Progenitor cell of endocrine pancreas (in vitro differentiated cells): ENCODE measurements around the gene C1QL2. TPM values are rescaled to one million over a fixed set of nuclear protein-coding genes. Genes with fewer than 3 reads are reported as not detected.

Experiments used
- DNase-seq: peaks from one replicate; pipeline ENCODE4 v3.0.0; 2021; ENCODE audit warnings: low spot score; ENCODE audit not compliant: unreplicated experiment
- H3K27ac Mint-ChIP-seq: 2 replicates; pipeline ENCODE4 v1.8.0; 2021; ENCODE audit warnings: mild to moderate bottlenecking, moderate library complexity, mixed read lengths
- H3K27me3 Mint-ChIP-seq: 2 replicates; pipeline ENCODE4 v1.8.0; 2021; ENCODE audit warnings: mixed read lengths
- H3K36me3 Mint-ChIP-seq: 2 replicates; pipeline ENCODE4 v1.8.0; 2022; ENCODE audit warnings: mixed read lengths; ENCODE audit not compliant: insufficient read depth
- H3K4me1 Mint-ChIP-seq: 2 replicates; pipeline ENCODE4 v1.8.0; 2021; ENCODE audit warnings: low read depth, mixed read lengths
- H3K4me3 Mint-ChIP-seq: 2 replicates; pipeline ENCODE4 v1.8.0; 2021; ENCODE audit warnings: low read depth, mild to moderate bottlenecking, moderate library complexity, mixed read lengths
- H3K9me3 Mint-ChIP-seq: 2 replicates; pipeline ENCODE4 v1.8.0; 2021; ENCODE audit warnings: low read depth, mixed read lengths
- CTCF ChIP-seq: fragments of 200-600 bp; sonication (generic); IDR thresholded peaks from one replicate; pipeline ENCODE4 v1.5.0; 2021; ENCODE audit warnings: antibody characterized with exemption, mild to moderate bottlenecking; ENCODE audit not compliant: unreplicated experiment
- total RNA-seq: library from RNA; stranded (reverse); gene quantifications from 2 replicates; pipeline ENCODE4 v1.2.1, GENCODE V29; 2021

Gene C1QL2
- total RNA-seq, 1 donor from 2014 or later, result 0.14 TPM

GRCh38 chr2:119155633-119156032, 2.9 kb downstream of the C1QL2 start:
- H3K4me1 Mint-ChIP-seq, result peaks cover 7% of the 10 kb centered on the region
- H3K4me3 Mint-ChIP-seq, result no peak overlapping the region
- H3K27me3 Mint-ChIP-seq, result peaks cover 86% of the 10 kb centered on the region
- no peaks in the 10 kb centered on the region for H3K9me3 Mint-ChIP-seq
- H3K36me3 Mint-ChIP-seq, result no peaks in the 10 kb centered on the region
- no peak overlapping the region for H3K27ac Mint-ChIP-seq
- DNase-seq, result no peak
- no peak for TF ChIP-seq CTCF

GRCh38 chr2:119154076-119154475, 4.5 kb downstream of the C1QL2 start:
- no peak for TF ChIP-seq CTCF
- Mint-ChIP-seq H3K4me3 (no peak overlapping the region), H3K9me3 (no peaks in the 10 kb centered on the region), H3K4me1 (peaks cover 7% of the 10 kb centered on the region), H3K36me3 (no peaks in the 10 kb centered on the region), H3K27ac (no peak overlapping the region), H3K27me3 (peaks cover 85% of the 10 kb centered on the region)
- no peak for DNase-seq

- H3K4me1 Mint-ChIP-seq, result no peaks in the 10 kb centered on the region
- no peak for DNase-seq
- peaks cover 74% of the 10 kb centered on the region for H3K27me3 Mint-ChIP-seq
- H3K9me3 Mint-ChIP-seq, result no peaks in the 10 kb centered on the region
- no peak overlapping the region for H3K4me3 Mint-ChIP-seq
- no peaks in the 10 kb centered on the region for H3K36me3 Mint-ChIP-seq
- H3K27ac Mint-ChIP-seq, result no peak overlapping the region
- TF ChIP-seq CTCF, result no peak
Measured at GRCh38 chr2:119149611-119150010, 8.9 kb downstream of the C1QL2 start.

- Mint-ChIP-seq H3K4me1 (no peaks in the 10 kb centered on the region), H3K27ac (no peak overlapping the region), H3K36me3 (no peaks in the 10 kb centered on the region), H3K9me3 (no peaks in the 10 kb centered on the region), H3K27me3 (peaks cover 67% of the 10 kb centered on the region), H3K4me3 (no peak overlapping the region)
- TF ChIP-seq CTCF, result no peak
- DNase-seq, result no peak
Measured at GRCh38 chr2:119147776-119148715, 10.5 kb downstream of the C1QL2 start.

- H3K4me3 Mint-ChIP-seq, result no peak overlapping the region
- peaks cover 2% of the 10 kb centered on the region for H3K4me1 Mint-ChIP-seq
- H3K27me3 Mint-ChIP-seq, result peaks cover 54% of the 10 kb centered on the region
- no peak overlapping the region for H3K27ac Mint-ChIP-seq
- no peaks in the 10 kb centered on the region for H3K9me3 Mint-ChIP-seq
- no peak for DNase-seq
- TF ChIP-seq CTCF, result no peak
- no peaks in the 10 kb centered on the region for H3K36me3 Mint-ChIP-seq
Measured at GRCh38 chr2:119144806-119145205, 13.7 kb downstream of the C1QL2 start.
